GM21381 (cell line): Measurements from ENCODE around the gene ANKRD65.
"Not testable (repeated sequence)": the region's sequence is repeated elsewhere in the genome, so short reads cannot be mapped to it uniquely, and the experiment has no call there.

Experiments
- ATAC-seq: cut with Tn5 transposase; IDR thresholded peaks from one replicate; pipeline ENCODE4 v1.9.1; 2021; ENCODE audit warnings: mild to moderate bottlenecking, moderate library complexity; ENCODE audit not compliant: unreplicated experiment

ANKRD65 gene

GRCh38 chr1:1421147-1421906 is at the start of gene ANKRD65:
ANKRD65 (minus strand) TSS chr1:1421276; CDS start chr1:1421005, 271 bp downstream.
- ATAC-seq = no peak

GRCh38 chr1:1468196-1468985 is 47.3 kb upstream of the ANKRD65 start:
- not testable (repeated sequence) for ATAC-seq

GRCh38 chr1:1463312-1463711 is 42.2 kb upstream of the ANKRD65 start:
- ATAC-seq = no peak

GRCh38 chr1:1462318-1462966 is 41.4 kb upstream of the ANKRD65 start:
- ATAC-seq = no peak

GRCh38 chr1:1461721-1462317 is 40.7 kb upstream of the ANKRD65 start:
- no peak for ATAC-seq

GRCh38 chr1:1460540-1461130 is 39.6 kb upstream of the ANKRD65 start:
- ATAC-seq = no peak

- ATAC-seq = not testable (repeated sequence)
These were observed 38.6 kb upstream of the ANKRD65 start for GRCh38 chr1:1459711-1460110.

- ATAC-seq = not testable (repeated sequence)
These were observed 38.1 kb upstream of the ANKRD65 start for GRCh38 chr1:1459156-1459555.

- not testable (repeated sequence) for ATAC-seq
These were observed 35.7 kb upstream of the ANKRD65 start for GRCh38 chr1:1456683-1457255.

GRCh38 chr1:1455934-1456333 is 34.9 kb upstream of the ANKRD65 start:
- not testable (repeated sequence) for ATAC-seq

GRCh38 chr1:1455366-1455884 is 34.3 kb upstream of the ANKRD65 start:
- ATAC-seq = no peak

- not testable (repeated sequence) for ATAC-seq
These were observed 33.4 kb upstream of the ANKRD65 start for GRCh38 chr1:1454286-1455056.

- ATAC-seq = no peak
These were observed 31.8 kb upstream of the ANKRD65 start for GRCh38 chr1:1452882-1453281.

- ATAC-seq = not testable (repeated sequence)
These were observed 31.3 kb upstream of the ANKRD65 start for GRCh38 chr1:1452365-1452739.

- ATAC-seq = no peak
These were observed 30.8 kb upstream of the ANKRD65 start for GRCh38 chr1:1451696-1452364.

GRCh38 chr1:1450616-1451015 is 29.5 kb upstream of the ANKRD65 start:
- not testable (repeated sequence) for ATAC-seq

- no peak for ATAC-seq
These were observed 28.1 kb upstream of the ANKRD65 start, which contains the start of gene ATAD3C for GRCh38 chr1:1449099-1449739. ATAD3C (plus strand) TSS chr1:1449689; CDS start chr1:1450684, 995 bp downstream.

GRCh38 chr1:1446631-1447030 is 25.6 kb upstream of the ANKRD65 start:
- not testable (repeated sequence) for ATAC-seq
